Osteoblast (primary cell): ENCODE data around the gene CROCC2. TPM values are rescaled to one million over a fixed set of nuclear protein-coding genes. Genes with fewer than 3 reads are reported as not detected.

Experiments used
- DNase-seq: peaks from one replicate; pipeline ENCODE4 v3.0.0; 2011; ENCODE audit warnings: low spot score, mixed read lengths; ENCODE audit not compliant: insufficient read length; ENCODE audit errors: missing footprints
- H2AFZ ChIP-seq: 2 replicates; pipeline ENCODE4 v1.6.0; 2011; ENCODE audit warnings: mild to moderate bottlenecking, low read length
- H3K27ac ChIP-seq: 2 replicates; pipeline ENCODE4 v1.5.1; 2011; ENCODE audit warnings: mild to moderate bottlenecking, low read depth, low read length, moderate library complexity
- H3K27me3 ChIP-seq: 2 replicates; pipeline ENCODE4 v1.6.0; 2012; ENCODE audit warnings: mild to moderate bottlenecking, control low read depth, inconsistent platforms, low read length, moderate library complexity; ENCODE audit not compliant: insufficient read depth
- H3K36me3 ChIP-seq: 2 replicates; pipeline ENCODE4 v1.5.1; 2011; ENCODE audit warnings: mild to moderate bottlenecking, low read length, control low read depth, moderate library complexity; ENCODE audit not compliant: insufficient read depth
- H3K4me1 ChIP-seq: 2 replicates; pipeline ENCODE4 v1.5.1; 2011; ENCODE audit warnings: mild to moderate bottlenecking, low read length, control low read depth, moderate library complexity; ENCODE audit not compliant: insufficient read depth
- H3K4me2 ChIP-seq: 2 replicates; pipeline ENCODE4 v1.6.0; 2011; ENCODE audit warnings: mild to moderate bottlenecking, low read length; ENCODE audit not compliant: insufficient read depth
- H3K4me3 ChIP-seq: fragments of 200-600 bp; sonication (generic); 3 replicates; pipeline ENCODE4 v1.5.1; 2012; ENCODE audit warnings: mild to moderate bottlenecking, low read length, inconsistent platforms; ENCODE audit not compliant: insufficient read depth
- H3K79me2 ChIP-seq: 2 replicates; pipeline ENCODE4 v1.6.0; 2012; ENCODE audit warnings: mild to moderate bottlenecking, low read length, control low read depth, inconsistent platforms; ENCODE audit not compliant: insufficient read depth
- H3K9me3 ChIP-seq: 2 replicates; pipeline ENCODE4 v1.5.1; 2011; ENCODE audit warnings: low read depth, low read length, control low read depth
- H4K20me1 ChIP-seq: 2 replicates; pipeline ENCODE4 v1.6.0; 2012; ENCODE audit warnings: mild to moderate bottlenecking, low read length, control low read depth; ENCODE audit not compliant: insufficient read depth
- total RNA-seq: library from RNA; depleted of rRNA; stranded (reverse); fragments of >200 nt; gene quantifications from 2 replicates; pipeline ENCODE4 v1.2.3, GENCODE V29; 2012
- TF ChIP-seq, protein P1 (sequence below): IDR thresholded peaks from 2 replicates; pipeline ENCODE4 v1.5.1; 2011; ENCODE audit warnings: mild to moderate bottlenecking, low read depth, low read length, moderate library complexity; ENCODE audit errors: extremely low read depth

CROCC2 gene
- total RNA-seq, 1 donor, result under 0.01 TPM

DNA sequence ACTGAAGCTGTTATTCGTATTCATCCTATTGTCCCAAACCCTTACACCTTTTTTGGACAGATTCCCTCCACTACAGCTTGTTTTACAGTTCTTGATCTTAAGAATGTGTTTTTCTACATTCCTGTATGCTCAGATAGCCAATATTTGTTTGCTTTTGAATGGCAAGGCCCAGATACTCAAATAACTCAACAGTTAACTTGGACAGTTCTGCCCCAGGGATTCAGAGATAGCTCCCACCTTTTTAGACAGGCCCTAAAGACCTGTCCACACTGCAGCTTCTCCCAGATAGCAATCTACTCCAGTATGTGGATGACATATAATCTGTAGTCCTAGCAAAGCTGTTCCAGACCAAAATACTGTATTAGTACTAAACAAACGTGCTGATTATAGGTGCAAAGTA is 44.6 kb upstream of the CROCC2 start:
- Histone ChIP-seq H3K4me2 (no peak overlapping the region), H4K20me1 (no peaks in the 10 kb centered on the region), H2AFZ (no peak overlapping the region), H3K4me3 (no peak overlapping the region), H3K27ac (no peak overlapping the region), H3K27me3 (peaks cover 30% of the 10 kb centered on the region), H3K9me3 (no peaks in the 10 kb centered on the region), H3K79me2 (no peaks in the 10 kb centered on the region), H3K4me1 (no peaks in the 10 kb centered on the region), H3K36me3 (no peaks in the 10 kb centered on the region)
- DNase-seq, result peak; percentile 65
- TF ChIP-seq, protein P1, sequence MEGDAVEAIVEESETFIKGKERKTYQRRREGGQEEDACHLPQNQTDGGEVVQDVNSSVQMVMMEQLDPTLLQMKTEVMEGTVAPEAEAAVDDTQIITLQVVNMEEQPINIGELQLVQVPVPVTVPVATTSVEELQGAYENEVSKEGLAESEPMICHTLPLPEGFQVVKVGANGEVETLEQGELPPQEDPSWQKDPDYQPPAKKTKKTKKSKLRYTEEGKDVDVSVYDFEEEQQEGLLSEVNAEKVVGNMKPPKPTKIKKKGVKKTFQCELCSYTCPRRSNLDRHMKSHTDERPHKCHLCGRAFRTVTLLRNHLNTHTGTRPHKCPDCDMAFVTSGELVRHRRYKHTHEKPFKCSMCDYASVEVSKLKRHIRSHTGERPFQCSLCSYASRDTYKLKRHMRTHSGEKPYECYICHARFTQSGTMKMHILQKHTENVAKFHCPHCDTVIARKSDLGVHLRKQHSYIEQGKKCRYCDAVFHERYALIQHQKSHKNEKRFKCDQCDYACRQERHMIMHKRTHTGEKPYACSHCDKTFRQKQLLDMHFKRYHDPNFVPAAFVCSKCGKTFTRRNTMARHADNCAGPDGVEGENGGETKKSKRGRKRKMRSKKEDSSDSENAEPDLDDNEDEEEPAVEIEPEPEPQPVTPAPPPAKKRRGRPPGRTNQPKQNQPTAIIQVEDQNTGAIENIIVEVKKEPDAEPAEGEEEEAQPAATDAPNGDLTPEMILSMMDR, result no peak

DNA sequence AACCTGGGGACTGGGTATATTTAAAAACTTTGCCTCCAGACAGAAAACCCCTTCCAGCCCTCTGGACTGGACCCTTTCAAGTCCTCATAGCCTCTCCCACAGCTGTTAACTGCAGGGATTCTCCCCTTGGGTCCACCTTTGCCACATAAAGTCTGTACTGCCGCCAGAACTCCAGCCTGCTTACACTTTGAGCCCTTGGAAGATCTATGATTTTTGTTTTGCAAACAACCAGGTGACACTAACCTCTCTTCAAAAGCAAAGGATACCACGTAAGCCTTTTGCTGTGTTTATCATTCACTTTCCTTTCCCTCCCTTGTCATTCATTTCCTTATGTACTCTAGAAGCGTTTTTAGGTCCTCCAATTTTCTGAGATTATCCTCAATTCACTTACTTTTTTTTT is 41.7 kb upstream of the CROCC2 start:
- Histone ChIP-seq H2AFZ (no peak overlapping the region), H3K4me2 (no peak overlapping the region), H4K20me1 (no peaks in the 10 kb centered on the region), H3K4me1 (no peaks in the 10 kb centered on the region), H3K27ac (no peak overlapping the region), H3K4me3 (no peak overlapping the region), H3K27me3 (peaks cover 30% of the 10 kb centered on the region), H3K9me3 (no peaks in the 10 kb centered on the region), H3K79me2 (no peaks in the 10 kb centered on the region), H3K36me3 (no peaks in the 10 kb centered on the region)
- TF ChIP-seq, protein P1, result no peak
- peak; percentile 6 for DNase-seq

DNA sequence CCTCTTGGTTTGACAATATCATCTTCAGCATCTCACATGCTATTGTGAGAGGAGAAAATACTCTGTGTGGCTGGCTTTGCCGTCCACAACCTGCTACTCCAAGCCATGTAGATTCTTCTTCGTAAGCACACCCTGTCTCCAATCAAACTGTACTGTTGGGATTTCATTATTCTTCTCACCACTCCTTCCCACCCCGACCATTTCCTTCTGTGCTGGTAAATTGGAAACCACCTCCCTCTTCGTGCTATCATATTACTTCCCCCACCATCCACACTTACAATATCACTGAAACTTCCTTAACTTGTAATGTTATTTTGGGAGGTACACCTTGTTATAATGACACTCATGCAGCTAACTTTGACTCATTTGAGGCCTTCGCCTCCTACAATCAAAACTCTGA is 40.7 kb upstream of the CROCC2 start:
- Histone ChIP-seq H3K4me1 (no peaks in the 10 kb centered on the region), H3K79me2 (no peaks in the 10 kb centered on the region), H3K36me3 (no peaks in the 10 kb centered on the region), H4K20me1 (no peaks in the 10 kb centered on the region), H3K27ac (no peak overlapping the region), H3K9me3 (no peaks in the 10 kb centered on the region), H3K4me3 (no peak overlapping the region), H3K27me3 (peaks cover 30% of the 10 kb centered on the region), H2AFZ (no peak overlapping the region), H3K4me2 (no peak overlapping the region)
- DNase-seq, result peak; percentile 34
- TF ChIP-seq, protein P1, result no peak

DNA sequence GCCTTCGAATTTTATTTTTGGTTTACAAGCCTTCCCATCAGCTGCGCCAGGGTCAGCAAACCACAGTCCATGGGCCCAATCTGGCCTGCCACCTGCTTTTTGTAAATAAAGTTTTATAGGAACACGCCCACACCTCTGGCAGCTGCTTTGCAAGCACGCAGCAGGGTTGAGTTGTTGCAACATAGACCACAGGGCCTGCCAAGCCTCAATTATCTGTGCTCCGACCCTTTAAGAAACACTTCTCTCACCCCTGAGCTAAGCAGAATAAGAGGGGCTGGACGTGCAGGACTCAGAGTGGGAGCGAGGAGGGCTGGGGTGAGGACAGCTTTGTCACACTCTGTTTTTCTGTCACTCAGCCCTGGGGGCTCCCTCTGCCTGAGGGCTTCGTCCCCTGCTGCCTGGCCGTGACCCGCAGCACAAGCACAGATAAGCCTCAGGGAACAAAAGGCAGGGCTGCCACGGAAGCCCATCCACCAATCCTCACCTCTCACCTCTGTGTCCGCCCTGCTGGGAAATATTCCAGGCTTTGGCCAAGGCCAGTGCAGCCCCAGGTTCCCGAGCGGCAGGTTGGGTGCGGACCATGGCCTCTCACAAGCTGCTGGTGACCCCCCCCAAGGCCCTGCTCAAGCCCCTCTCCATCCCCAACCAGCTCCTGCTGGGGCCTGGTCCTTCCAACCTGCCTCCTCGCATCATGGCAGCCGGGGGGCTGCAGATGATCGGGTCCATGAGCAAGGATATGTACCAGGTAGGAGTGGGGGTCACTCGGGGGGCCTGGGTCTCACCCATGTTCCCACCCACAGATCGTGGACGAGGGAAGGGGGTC is 37.6 kb upstream of the CROCC2 start, which contains the start of gene AGXT:
AGXT (plus strand) TSS at position 539 of the 823 bp plus-strand sequence; CDS start at position 581, 42 bp downstream.
- H3K79me2 ChIP-seq, result no peaks in the 10 kb centered on the region
- TF ChIP-seq, protein P1, result no peak
- H3K4me2 ChIP-seq, result no peak within 1 kb of the TSS
- no peak within 1 kb of the TSS for H3K4me3 ChIP-seq
- H3K9me3 ChIP-seq, result no peaks in the 10 kb centered on the region
- no peak within 1 kb of the TSS for H3K27ac ChIP-seq
- H4K20me1 ChIP-seq, result no peaks in the 10 kb centered on the region
- H2AFZ ChIP-seq, result no peak within 1 kb of the TSS
- peaks cover 16% of the 10 kb centered on the region for H3K27me3 ChIP-seq
- H3K4me1 ChIP-seq, result no peaks in the 10 kb centered on the region
- peak; percentile 80 for DNase-seq
- no peaks in the 10 kb centered on the region for H3K36me3 ChIP-seq
